Left kidney (tissue), 8 donors: Measurements from ENCODE around the gene ZNF627. TPM values are rescaled to one million over a fixed set of nuclear protein-coding genes. Genes with fewer than 3 reads are reported as not detected.
"Not testable (repeated sequence)": the region's sequence is repeated elsewhere in the genome, so short reads cannot be mapped to it uniquely, and the experiment has no call there.

ENCODE experiments used
- DNase-seq: peaks from one replicate; pipeline ENCODE4 v3.0.0-alpha.2; 2013
- long read RNA-seq, 8 donors: transcript quantifications; one replicate each; lab custom pipeline, GENCODE V29; 2026
- polyA plus RNA-seq: library from polyadenylated mRNA; unstranded; fragments of 120-200 nt; gene quantifications from one replicate; pipeline ENCODE4 v1.2.1, GENCODE V29; 2013; ENCODE audit not compliant: insufficient read length

ZNF627 gene
- polyA plus RNA-seq = 43.4 TPM
- long read RNA-seq, donor 1, transcript ZNF627-201 (4 exons, 2,840 nt) = major isoform, 20 of 20 reads
- long read RNA-seq, donor 1, partial matches to known transcripts = 0 of 20 reads
- long read RNA-seq, donor 1, other reads (novel, unspliced or antisense) = 0 of 20 reads
- long read RNA-seq, donor 2, transcript ZNF627-201 (4 exons, 2,840 nt) = major isoform, 16 of 16 reads
- long read RNA-seq, donor 2, partial matches to known transcripts = 0 of 16 reads
- long read RNA-seq, donor 2, other reads (novel, unspliced or antisense) = 0 of 16 reads
- long read RNA-seq, donor 3, transcript ZNF627-201 (4 exons, 2,840 nt) = major isoform, 16 of 16 reads
- long read RNA-seq, donor 3, partial matches to known transcripts = 0 of 16 reads
- long read RNA-seq, donor 3, other reads (novel, unspliced or antisense) = 0 of 16 reads
- long read RNA-seq, donor 4, partial matches to known transcripts = 0 of 1 reads
- long read RNA-seq, donor 4, other reads (novel, unspliced or antisense) = 0 of 1 reads
- long read RNA-seq, donor 5, transcript ZNF627-201 (4 exons, 2,840 nt) = major isoform, 17 of 18 reads
- long read RNA-seq, donor 5, partial matches to known transcripts = 0 of 18 reads
- long read RNA-seq, donor 5, other reads (novel, unspliced or antisense) = 0 of 18 reads
- long read RNA-seq, donor 6, transcript ZNF627-201 (4 exons, 2,840 nt) = major isoform, 24 of 25 reads
- long read RNA-seq, donor 6, partial matches to known transcripts = 0 of 25 reads
- long read RNA-seq, donor 6, other reads (novel, unspliced or antisense) = 0 of 25 reads
- long read RNA-seq, donor 7, transcript ZNF627-201 (4 exons, 2,840 nt) = major isoform, 32 of 32 reads
- long read RNA-seq, donor 7, partial matches to known transcripts = 0 of 32 reads
- long read RNA-seq, donor 7, other reads (novel, unspliced or antisense) = 0 of 32 reads
- long read RNA-seq, donor 8, transcript ZNF627-201 (4 exons, 2,840 nt) = major isoform, 8 of 8 reads
- long read RNA-seq, donor 8, partial matches to known transcripts = 0 of 8 reads
- long read RNA-seq, donor 8, other reads (novel, unspliced or antisense) = 0 of 8 reads

DNA sequence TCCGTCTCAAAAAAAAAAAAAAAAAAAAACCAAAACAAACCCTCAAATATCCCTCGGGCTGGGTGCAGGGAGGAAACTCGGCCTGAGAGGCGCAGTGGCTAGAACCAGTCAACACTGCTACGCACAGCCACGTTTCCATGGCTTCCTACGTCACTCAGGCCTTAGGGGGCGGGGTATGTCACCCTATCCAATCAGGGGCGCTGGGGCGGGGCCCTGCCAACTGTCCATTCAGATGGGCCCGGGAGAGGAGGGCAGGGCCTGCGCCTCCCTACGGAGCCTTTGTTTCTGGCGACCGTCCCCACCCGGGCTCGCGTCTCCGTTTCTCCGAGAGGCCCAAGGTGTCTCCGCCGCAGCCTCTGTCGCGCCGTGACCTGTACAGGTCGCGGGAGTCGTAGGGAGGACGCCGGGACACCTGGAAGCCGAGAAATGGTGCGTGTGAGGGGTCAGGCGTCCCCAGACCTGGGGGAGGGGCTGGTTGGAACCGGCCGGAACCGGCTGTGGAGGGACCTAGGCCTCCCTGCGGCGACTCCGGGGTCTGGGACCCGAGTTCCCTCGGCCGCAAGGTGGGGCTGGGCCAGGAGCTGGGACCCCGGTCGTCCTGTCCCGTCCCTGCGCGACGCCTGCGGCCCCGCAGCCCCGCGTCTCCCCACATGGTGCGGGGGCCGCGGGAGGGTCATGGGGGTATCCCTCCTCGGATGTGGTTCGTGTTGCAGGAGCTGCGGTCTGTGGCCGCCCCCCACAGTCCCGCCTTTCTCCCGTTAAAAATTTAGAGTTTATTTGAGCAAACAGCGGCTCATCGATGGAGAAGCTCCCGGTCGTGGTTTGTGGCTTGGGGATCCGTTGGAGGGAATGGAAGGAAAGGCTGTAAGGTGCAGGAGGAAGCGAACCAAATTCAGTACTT is at the start of gene ZNF627:
Gene ZNF627, plus strand, starts transcription at position 282 of the 901 bp plus-strand sequence. Its CDS starts 145 bp downstream, at position 427.
- peak; percentile 99 for DNase-seq

GRCh38 chr19:11547929-11548700 is 49.2 kb upstream of the ZNF627 start:
- no peak for DNase-seq

- no peak for DNase-seq
Observed at GRCh38 chr19:11549386-11549953, 47.8 kb upstream of the ZNF627 start.

- DNase-seq = no peak
Observed at GRCh38 chr19:11550265-11550664, 47.0 kb upstream of the ZNF627 start.

- no peak for DNase-seq
Observed at GRCh38 chr19:11551603-11552235, 45.6 kb upstream of the ZNF627 start.

DNA sequence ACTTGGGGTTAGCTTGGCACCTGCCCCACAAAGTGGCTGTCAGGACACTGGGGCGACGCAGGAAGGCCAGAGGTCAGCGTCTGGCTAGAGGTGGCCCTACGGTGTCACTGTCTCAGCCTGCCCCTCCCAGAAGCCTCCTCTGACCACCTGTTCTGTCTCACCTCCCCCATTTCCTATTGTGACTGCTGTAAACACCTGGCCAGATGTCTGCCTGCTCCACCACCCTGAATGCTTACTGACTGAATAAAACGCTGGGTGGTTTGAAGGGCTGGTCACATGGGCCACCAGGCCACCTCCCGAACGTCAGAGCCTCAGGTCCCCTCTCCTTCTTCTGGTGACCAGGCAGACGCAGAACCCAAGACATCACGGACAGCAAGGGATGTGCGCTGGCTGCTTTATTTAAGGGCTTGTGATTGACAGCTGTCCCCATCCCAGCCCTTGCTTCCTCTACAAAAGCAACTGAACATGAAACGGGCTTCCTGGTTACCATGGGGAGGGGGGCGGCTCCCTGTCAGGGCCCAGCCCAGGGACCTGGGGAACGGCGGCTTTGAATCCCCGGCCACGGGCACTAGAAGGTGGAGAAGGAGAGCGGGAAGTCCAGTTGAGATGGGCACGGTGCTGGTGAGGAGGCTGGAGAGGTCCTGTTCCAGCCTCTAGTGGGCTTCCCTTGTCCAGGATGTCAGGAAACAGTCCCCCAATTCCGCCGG is 44.5 kb upstream of the ZNF627 start:
- DNase-seq = no peak

GRCh38 chr19:11554160-11554559 is 43.1 kb upstream of the ZNF627 start:
- DNase-seq = no peak

GRCh38 chr19:11555246-11555645 is 42.0 kb upstream of the ZNF627 start:
- DNase-seq = no peak

GRCh38 chr19:11556634-11557420 is 40.5 kb upstream of the ZNF627 start:
- no peak for DNase-seq

- DNase-seq = peak; percentile 97
Observed at GRCh38 chr19:11558881-11559828, 38.1 kb upstream of the ZNF627 start, which contains the start of gene ELOF1. Gene ELOF1, minus strand, starts transcription at chr19:11559230. Its CDS starts 4,883 bp downstream, at chr19:11554347.

- DNase-seq = peak; percentile 78
Observed at GRCh38 chr19:11560404-11561051, 36.8 kb upstream of the ZNF627 start.

DNA sequence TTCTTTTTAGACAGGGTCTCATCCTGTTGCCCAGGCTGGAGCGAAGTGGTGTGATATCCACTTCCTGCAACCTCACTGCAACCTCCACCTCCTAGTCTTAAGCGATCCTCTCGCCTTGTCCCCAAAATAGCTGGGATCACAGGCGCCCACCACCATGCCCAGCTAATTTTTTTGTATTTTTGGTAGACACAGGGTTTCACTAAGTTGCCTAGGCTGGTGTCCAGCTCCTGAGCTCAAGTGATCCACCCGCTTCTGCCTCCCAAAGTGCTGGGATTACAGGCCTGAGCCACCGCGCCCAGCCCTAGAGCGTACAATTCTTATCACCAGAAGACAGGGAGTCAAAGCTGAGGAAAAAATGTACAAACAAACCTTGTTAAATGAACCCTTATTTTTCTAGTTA is 33.8 kb upstream of the ZNF627 start:
- no peak for DNase-seq

GRCh38 chr19:11564082-11564807 is 33.0 kb upstream of the ZNF627 start:
- not testable (repeated sequence) for DNase-seq

DNA sequence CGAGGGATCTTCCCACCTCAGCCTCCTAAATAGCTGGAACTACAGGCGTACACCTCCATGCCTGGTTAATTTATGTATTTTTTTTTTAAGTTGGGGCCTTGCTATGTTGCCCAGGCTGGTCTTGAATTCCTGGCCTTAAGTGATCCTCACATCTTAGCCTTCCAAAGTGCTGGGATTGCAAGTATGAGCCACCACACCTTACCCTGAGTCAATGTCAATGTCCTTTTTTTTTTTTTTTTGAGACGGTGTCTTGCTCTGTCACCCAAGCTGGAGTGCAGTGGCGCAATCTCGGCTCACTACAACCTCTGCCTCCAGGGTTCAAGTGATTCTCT is 31.7 kb upstream of the ZNF627 start:
- not testable (repeated sequence) for DNase-seq

DNA sequence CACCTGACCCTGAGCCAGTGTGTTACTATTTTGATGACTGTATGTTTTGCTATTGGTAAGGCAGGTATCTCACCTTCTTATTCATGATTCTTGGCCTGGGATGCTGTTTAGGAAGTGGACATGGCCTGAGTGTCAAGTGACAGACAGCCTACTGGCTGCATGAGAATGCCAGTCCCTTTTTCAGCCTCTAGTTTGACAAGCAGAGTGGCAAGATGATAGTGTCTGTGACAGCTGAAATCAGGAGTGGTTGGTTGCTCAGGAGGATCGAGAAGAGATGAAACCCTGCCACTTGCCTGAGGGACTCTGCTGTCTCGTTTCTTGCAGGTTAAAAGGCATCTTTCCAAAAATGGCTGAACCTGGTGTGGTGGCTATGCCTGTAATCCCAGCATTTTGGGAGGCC is 31.1 kb upstream of the ZNF627 start:
- DNase-seq = no peak

GRCh38 chr19:11570039-11570462 is 27.2 kb upstream of the ZNF627 start:
- no peak for DNase-seq
